Thyroid gland (tissue), 4 donors: ENCODE data around the gene PINK1. TPM values are rescaled to one million over a fixed set of nuclear protein-coding genes. Genes with fewer than 3 reads are reported as not detected.
"Not testable (repeated sequence)": the region's sequence is repeated elsewhere in the genome, so short reads cannot be mapped to it uniquely, and the experiment has no call there.

Experiments used
- DNase-seq, 2 donors: peaks; one replicate each; pipeline ENCODE4 v3.0.0-alpha.2; 2019
- H3K27ac ChIP-seq, 3 donors: fragments of 200-600 bp; sonication (generic); 1 replicate in 2 of 3; 2 replicates in 1 of 3; pipeline ENCODE4 v1.5.1; 2016 to 2019; ENCODE audit warnings: mild to moderate bottlenecking in 1 of 3, moderate library complexity in 1 of 3
- H3K27me3 ChIP-seq: fragments of 200-600 bp; sonication (generic); one replicate; pipeline ENCODE4 v1.5.1; 2019
- H3K36me3 ChIP-seq, 2 donors: fragments of 200-600 bp; sonication (generic); one replicate each; pipeline ENCODE4 v1.5.1; 2016 to 2019
- H3K4me1 ChIP-seq, 2 donors: fragments of 200-600 bp; sonication (generic); one replicate each; pipeline ENCODE4 v1.5.1; 2017 to 2019
- H3K4me3 ChIP-seq, 3 donors: fragments of 200-600 bp; sonication (generic); replicated peaks in 1 of 3; 1 replicate in 2 of 3; 2 replicates in 1 of 3; pipeline ENCODE4 v1.5.1; 2016; ENCODE audit warnings: mild to moderate bottlenecking in 1 of 3
- H3K9me3 ChIP-seq: fragments of 200-600 bp; sonication (generic); one replicate; pipeline ENCODE4 v1.5.1; 2017
- POLR2A ChIP-seq, 2 donors: fragments of 450-650 bp; IDR thresholded peaks; one replicate each; pipeline ENCODE4 v1.6.1; 2017; ENCODE audit warnings: antibody characterized with exemption in 2 of 2, mild to moderate bottlenecking in 2 of 2, moderate library complexity in 1 of 2
- WGBS, 2 donors: methylation state at CpG; one replicate each; pipeline ENCODE4 v1.1.5; 2017; 5-methylcytosine and 5-hydroxymethylcytosine counted together
- intact Hi-C: fragments of 100-400 bp; cut with DNase I; formaldehyde crosslinking; loops from one replicate; pipeline ENCODE4 v1.15.1; 2023
- total RNA-seq, 4 donors: library from RNA; depleted of rRNA; stranded (reverse); fragments of >200 nt; gene quantifications; one replicate each; pipeline ENCODE4 v1.2.3, GENCODE V29; 2016
- TF ChIP-seq, protein P1 (sequence below), 6 experiments: fragments of 200-600 bp in 3 of 6; fragments of 450-650 bp in 3 of 6; sonication (generic) in 3 of 6; IDR thresholded peaks; one replicate each; pipeline ENCODE4 v1.5.1; 2016 to 2019; ENCODE audit warnings: antibody characterized with exemption in 6 of 6, mild to moderate bottlenecking in 2 of 6, inconsistent platforms in 1 of 6, moderate library complexity in 1 of 6

Gene PINK1
- total RNA-seq, 4 donors from 2014 or later = 144 to 171 (median 151) TPM

DNA sequence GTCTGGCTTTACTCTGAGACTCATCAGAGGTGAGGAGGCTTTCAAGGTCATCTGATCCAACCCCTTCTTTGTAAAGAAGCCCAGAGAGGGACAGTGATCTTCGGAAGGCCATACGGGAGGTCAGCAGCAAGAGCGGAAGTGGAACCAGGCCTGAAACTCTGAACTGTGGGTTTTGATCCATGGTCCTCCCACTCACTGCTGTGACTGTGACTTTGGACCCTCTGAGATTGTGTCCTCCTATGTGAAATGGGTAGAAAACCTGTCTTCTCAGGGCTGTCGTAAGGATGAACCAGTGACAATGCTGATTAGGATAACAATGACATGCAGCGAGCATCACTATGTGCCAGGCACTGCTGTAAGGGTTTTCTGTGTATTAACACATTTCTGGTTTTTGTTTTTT, 37.7 kb downstream of the PINK1 start:
- Histone ChIP-seq H3K27ac (no peak overlapping the region), H3K9me3 (no peaks in the 10 kb centered on the region), H3K36me3 (no peaks in the 10 kb centered on the region), H3K4me1 (no peaks in the 10 kb centered on the region), H3K4me3 (no peak overlapping the region), H3K27me3 (no peaks in the 10 kb centered on the region)
- WGBS, 2 donors = 87 to 95% methylated on average over 5 of the region's 5 CpGs
- no peak for DNase-seq
- TF ChIP-seq POLR2A (IDR thresholded peaks at IDR 0.05) = no peak
- TF ChIP-seq, protein P1, sequence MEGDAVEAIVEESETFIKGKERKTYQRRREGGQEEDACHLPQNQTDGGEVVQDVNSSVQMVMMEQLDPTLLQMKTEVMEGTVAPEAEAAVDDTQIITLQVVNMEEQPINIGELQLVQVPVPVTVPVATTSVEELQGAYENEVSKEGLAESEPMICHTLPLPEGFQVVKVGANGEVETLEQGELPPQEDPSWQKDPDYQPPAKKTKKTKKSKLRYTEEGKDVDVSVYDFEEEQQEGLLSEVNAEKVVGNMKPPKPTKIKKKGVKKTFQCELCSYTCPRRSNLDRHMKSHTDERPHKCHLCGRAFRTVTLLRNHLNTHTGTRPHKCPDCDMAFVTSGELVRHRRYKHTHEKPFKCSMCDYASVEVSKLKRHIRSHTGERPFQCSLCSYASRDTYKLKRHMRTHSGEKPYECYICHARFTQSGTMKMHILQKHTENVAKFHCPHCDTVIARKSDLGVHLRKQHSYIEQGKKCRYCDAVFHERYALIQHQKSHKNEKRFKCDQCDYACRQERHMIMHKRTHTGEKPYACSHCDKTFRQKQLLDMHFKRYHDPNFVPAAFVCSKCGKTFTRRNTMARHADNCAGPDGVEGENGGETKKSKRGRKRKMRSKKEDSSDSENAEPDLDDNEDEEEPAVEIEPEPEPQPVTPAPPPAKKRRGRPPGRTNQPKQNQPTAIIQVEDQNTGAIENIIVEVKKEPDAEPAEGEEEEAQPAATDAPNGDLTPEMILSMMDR (IDR thresholded peaks at IDR 0.05) = no peak
- intact Hi-C loops = no loop called here

- Histone ChIP-seq H3K27ac (no peak overlapping the region), H3K4me1 (no peaks in the 10 kb centered on the region), H3K27me3 (no peaks in the 10 kb centered on the region), H3K4me3 (no peak overlapping the region), H3K9me3 (no peaks in the 10 kb centered on the region), H3K36me3 (no peaks in the 10 kb centered on the region)
- 88 to 91% methylated on average over 4 of the region's 4 CpGs for WGBS, 2 donors
- no peak for TF ChIP-seq POLR2A (IDR thresholded peaks at IDR 0.05)
- TF ChIP-seq, protein P1 (IDR thresholded peaks at IDR 0.05) = no peak
- no peak for DNase-seq
- intact Hi-C loops = no loop called here
Observed at GRCh38 chr1:20672265-20672632, 39.0 kb downstream of the PINK1 start.

DNA sequence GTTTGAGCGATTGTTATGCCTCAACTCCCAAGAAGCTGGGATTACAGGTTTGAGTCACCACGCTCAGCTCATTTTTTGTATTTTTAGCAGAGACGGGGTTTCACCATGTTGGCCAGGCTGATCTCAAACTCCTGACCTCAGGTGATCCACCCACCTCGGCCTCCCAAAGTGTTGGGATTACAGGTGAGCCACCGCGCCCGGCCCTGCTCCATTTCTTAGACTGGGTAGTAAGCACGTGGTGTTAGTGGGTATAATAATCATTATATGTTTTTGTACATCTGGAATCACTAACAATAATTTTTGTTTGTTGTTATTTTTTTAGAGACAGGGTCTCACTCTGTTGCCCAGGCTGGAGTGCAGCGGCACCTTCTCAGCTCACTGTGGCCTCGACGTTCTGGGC, 40.4 kb downstream of the PINK1 start:
- H3K27ac ChIP-seq, H3K9me3 ChIP-seq, intact Hi-C loops, H3K4me1 ChIP-seq, H3K36me3 ChIP-seq, H3K27me3 ChIP-seq, H3K4me3 ChIP-seq, DNase-seq: not testable (repeated sequence)
- 88 to 91% methylated on average over 11 of the region's 11 CpGs for WGBS, 2 donors

- Histone ChIP-seq H3K4me1 (no peaks in the 10 kb centered on the region), H3K4me3 (no peak overlapping the region), H3K9me3 (no peaks in the 10 kb centered on the region), H3K27ac (no peak overlapping the region), H3K27me3 (no peaks in the 10 kb centered on the region), H3K36me3 (no peaks in the 10 kb centered on the region)
- no peak for DNase-seq
- intact Hi-C loops = no loop called here
- TF ChIP-seq POLR2A (IDR thresholded peaks at IDR 0.05) = no peak
- TF ChIP-seq, protein P1 (IDR thresholded peaks at IDR 0.05) = no peak
- WGBS, 2 donors = 88 to 90% methylated on average over 6 of the region's 6 CpGs
Observed at GRCh38 chr1:20678599-20678998, 45.3 kb downstream of the PINK1 start.

DNA sequence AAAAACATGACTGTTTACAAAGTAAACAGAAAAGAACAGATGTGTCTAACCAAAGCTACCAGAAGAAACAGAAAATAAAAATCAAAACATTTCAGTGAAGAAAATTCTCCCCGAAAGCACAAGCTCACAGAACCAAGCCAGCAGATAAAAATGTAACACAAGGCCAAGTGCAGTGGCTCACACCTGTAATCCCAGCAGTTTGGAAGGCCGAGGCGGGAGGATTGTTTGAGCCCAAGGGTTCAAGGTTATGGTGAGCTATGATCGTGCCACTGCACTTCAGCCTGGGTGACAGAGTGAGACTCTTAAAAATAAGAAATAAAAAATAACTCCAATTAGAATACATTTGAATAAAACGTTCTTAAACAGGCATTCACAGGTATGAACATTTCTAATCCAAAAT, 47.0 kb downstream of the PINK1 start:
- Histone ChIP-seq H3K9me3 (no peaks in the 10 kb centered on the region), H3K4me3 (no peak overlapping the region), H3K36me3 (no peaks in the 10 kb centered on the region), H3K27ac (no peak overlapping the region), H3K27me3 (no peaks in the 10 kb centered on the region), H3K4me1 (no peaks in the 10 kb centered on the region)
- intact Hi-C loops = no loop called here
- TF ChIP-seq POLR2A (IDR thresholded peaks at IDR 0.05) = no peak
- TF ChIP-seq, protein P1 (IDR thresholded peaks at IDR 0.05) = no peak
- 89 to 90% methylated on average over 5 of the region's 5 CpGs for WGBS, 2 donors
- no peak for DNase-seq

DNA sequence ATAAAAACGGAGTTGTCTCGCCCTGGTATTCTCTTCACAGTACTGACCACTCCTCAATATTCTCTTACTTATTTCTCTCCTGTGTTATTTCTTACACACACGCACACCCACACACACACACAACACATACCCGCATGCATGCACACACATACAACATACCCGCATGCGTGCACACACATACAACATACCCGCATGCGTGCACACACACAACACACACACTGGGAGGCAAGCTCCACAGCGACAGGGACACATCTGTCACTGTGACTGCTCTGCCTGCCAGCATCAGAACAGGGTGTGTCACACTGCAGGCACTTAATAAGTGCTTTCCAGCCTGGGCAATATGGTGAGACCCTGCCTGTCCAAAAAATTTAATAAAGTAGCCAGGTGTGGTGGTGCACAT, 48.7 kb downstream of the PINK1 start:
- no peak for TF ChIP-seq POLR2A (IDR thresholded peaks at IDR 0.05)
- TF ChIP-seq, protein P1 (IDR thresholded peaks at IDR 0.05) = no peak
- H3K4me1 ChIP-seq = peaks cover 0 to 10% of the 10 kb centered on the region in 2 donors
- H3K4me3 ChIP-seq = no peak overlapping the region
- intact Hi-C loops = no loop called here
- WGBS, 2 donors = 92 to 99% methylated on average over 9 of the region's 9 CpGs
- no peaks in the 10 kb centered on the region for H3K9me3 ChIP-seq
- DNase-seq = no peak
- no peaks in the 10 kb centered on the region for H3K27me3 ChIP-seq
- H3K27ac ChIP-seq = no peak overlapping the region
- H3K36me3 ChIP-seq = no peaks in the 10 kb centered on the region
